ENCODE data around the gene XPR1.

- TF ChIP-seq POLR2A (IDR thresholded peaks at IDR 0.05) (no peak), CTCF (IDR thresholded peaks at IDR 0.05) (no peak)
Observed at GRCh38 chr1:180626711-180627110, 5.1 kb upstream of the XPR1 start.
